ENCODE measurements around the gene TMEM31. TPM values are rescaled to one million over a fixed set of nuclear protein-coding genes. Genes with fewer than 3 reads are reported as not detected.
A peak's percentile ranks its signal among the peaks of the same experiment; 100 is the strongest.

TMEM31 gene
- total RNA-seq, 1 experiment from 2014 or later = 0.40 TPM

DNA sequence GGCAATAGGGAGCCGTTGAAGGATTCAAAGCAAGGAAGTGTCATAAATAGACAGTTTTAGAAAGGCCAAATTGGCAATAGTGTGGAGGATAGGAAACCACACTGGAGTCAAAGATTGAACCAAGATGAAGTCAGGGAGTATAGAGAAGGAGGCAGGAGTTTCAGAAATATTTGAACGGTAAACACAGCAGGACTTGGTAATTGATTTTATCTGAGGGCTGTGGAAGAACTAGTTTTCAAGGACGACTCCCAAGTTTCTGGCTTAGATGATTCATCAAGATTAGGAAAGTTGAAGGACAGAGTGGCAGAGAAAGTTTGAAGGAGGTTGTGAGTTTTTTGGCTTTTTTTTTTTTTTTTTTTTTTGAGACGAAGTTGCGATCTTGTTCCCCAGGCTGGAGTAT is 11.5 kb upstream of the TMEM31 start:
- H3K4me1 ChIP-seq (ENCODE audit: insufficient read depth, low read length) = peaks cover 8% of the 10 kb centered on the region
- 0 out of 2 replicates have a peak overlapping the region, but pooled peaks have one; percentile 40 for H2AFZ ChIP-seq (ENCODE audit: low read length)
- H3K9me2 ChIP-seq (replicated peaks; ENCODE audit: low read length) = no peaks in the 10 kb centered on the region
- TF ChIP-seq EZH2phosphoT487 (IDR thresholded peaks at IDR 0.05; ENCODE audit: borderline replicate concordance, low read length) = no peak
- TF ChIP-seq, protein P1, sequence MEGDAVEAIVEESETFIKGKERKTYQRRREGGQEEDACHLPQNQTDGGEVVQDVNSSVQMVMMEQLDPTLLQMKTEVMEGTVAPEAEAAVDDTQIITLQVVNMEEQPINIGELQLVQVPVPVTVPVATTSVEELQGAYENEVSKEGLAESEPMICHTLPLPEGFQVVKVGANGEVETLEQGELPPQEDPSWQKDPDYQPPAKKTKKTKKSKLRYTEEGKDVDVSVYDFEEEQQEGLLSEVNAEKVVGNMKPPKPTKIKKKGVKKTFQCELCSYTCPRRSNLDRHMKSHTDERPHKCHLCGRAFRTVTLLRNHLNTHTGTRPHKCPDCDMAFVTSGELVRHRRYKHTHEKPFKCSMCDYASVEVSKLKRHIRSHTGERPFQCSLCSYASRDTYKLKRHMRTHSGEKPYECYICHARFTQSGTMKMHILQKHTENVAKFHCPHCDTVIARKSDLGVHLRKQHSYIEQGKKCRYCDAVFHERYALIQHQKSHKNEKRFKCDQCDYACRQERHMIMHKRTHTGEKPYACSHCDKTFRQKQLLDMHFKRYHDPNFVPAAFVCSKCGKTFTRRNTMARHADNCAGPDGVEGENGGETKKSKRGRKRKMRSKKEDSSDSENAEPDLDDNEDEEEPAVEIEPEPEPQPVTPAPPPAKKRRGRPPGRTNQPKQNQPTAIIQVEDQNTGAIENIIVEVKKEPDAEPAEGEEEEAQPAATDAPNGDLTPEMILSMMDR (conservative IDR thresholded peaks at IDR 0.05; ENCODE audit: low read depth, low read length) = no peak
- TF ChIP-seq EZH2 (IDR thresholded peaks at IDR 0.05; ENCODE audit: low read length, unreplicated experiment) = no peak
- H3K9me3 ChIP-seq (ENCODE audit: low read length) = no peaks in the 10 kb centered on the region
- no peak overlapping the region for H3K9ac ChIP-seq (ENCODE audit: low read length)
- H3K79me2 ChIP-seq (ENCODE audit: low read length) = no peaks in the 10 kb centered on the region
- CTCF ChIA-PET = no interaction called here
- intact Hi-C loops (cut with micrococcal nuclease) = no loop called here
- POLR2A ChIA-PET (ENCODE audit: unreplicated experiment) = no interaction called here
- no peaks in the 10 kb centered on the region for H3K27me3 ChIP-seq (ENCODE audit: low read length)
- H3K4me2 ChIP-seq (ENCODE audit: low read length) = peak overlapping the region; percentile 22; the same call in 1 of the 2 replicates
- peak; percentile 48 for DNase-seq
- no peaks in the 10 kb centered on the region for H3F3A ChIP-seq (ENCODE audit: low read length, unreplicated experiment)
- no TSS peak for BruUV-seq (replicated peaks)
- no peaks in the 10 kb centered on the region for H4K20me1 ChIP-seq (ENCODE audit: low read length)
- ATAC-seq = peak; percentile 18; the same call in 1 of the 2 replicates
- H3K27ac ChIP-seq (ENCODE audit: low read length) = no peak overlapping the region
- H3K36me3 ChIP-seq (ENCODE audit: low read depth, low read length) = no peaks in the 10 kb centered on the region
- no peak overlapping the region for H3K4me3 ChIP-seq (ENCODE audit: low read length)

DNA sequence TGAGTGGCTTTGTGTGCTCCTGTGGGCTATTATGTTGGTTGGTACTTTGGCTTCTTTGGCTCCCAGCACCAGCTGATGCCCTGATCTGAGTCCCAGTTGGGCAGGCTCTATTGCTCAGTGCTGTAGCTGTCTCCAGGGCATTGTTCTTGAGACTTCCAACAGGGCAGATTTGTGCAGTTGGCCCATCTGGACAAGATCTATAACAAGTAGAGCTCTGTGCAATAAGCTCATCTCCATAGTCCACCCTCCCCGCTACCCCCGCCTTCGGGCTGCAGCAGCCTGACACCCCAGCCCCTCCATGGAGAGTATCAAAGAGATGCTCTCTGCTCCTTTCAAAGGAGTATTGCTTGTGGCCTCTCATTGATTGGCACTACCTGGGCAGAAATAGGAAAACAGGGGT is 5.8 kb upstream of the TMEM31 start:
- TF ChIP-seq EZH2phosphoT487 (IDR thresholded peaks at IDR 0.05; ENCODE audit: borderline replicate concordance, low read length) (no peak), EZH2 (IDR thresholded peaks at IDR 0.05; ENCODE audit: low read length, unreplicated experiment) (no peak)
- TF ChIP-seq, protein P1 (conservative IDR thresholded peaks at IDR 0.05; ENCODE audit: low read depth, low read length) = no peak
- Histone ChIP-seq H3K9me2 (replicated peaks; ENCODE audit: low read length) (no peaks in the 10 kb centered on the region), H3K9me3 (ENCODE audit: low read length) (no peaks in the 10 kb centered on the region), H3F3A (ENCODE audit: low read length, unreplicated experiment) (no peaks in the 10 kb centered on the region), H3K36me3 (ENCODE audit: low read depth, low read length) (no peaks in the 10 kb centered on the region), H3K4me2 (ENCODE audit: low read length) (no peak overlapping the region), H3K9ac (ENCODE audit: low read length) (no peak overlapping the region), H3K27me3 (ENCODE audit: low read length) (no peaks in the 10 kb centered on the region), H2AFZ (ENCODE audit: low read length) (no peak overlapping the region), H3K79me2 (ENCODE audit: low read length) (no peaks in the 10 kb centered on the region), H3K4me1 (ENCODE audit: insufficient read depth, low read length) (no peaks in the 10 kb centered on the region), H3K27ac (ENCODE audit: low read length) (no peak overlapping the region), H3K4me3 (ENCODE audit: low read length) (no peak overlapping the region), H4K20me1 (ENCODE audit: low read length) (no peaks in the 10 kb centered on the region)
- no peak for ATAC-seq
- ChIA-PET CTCF (no interaction called here), POLR2A (ENCODE audit: unreplicated experiment) (no interaction called here)
- intact Hi-C loops (cut with micrococcal nuclease) = no loop called here
- no TSS peak for BruUV-seq (replicated peaks)
- no peak for DNase-seq

DNA sequence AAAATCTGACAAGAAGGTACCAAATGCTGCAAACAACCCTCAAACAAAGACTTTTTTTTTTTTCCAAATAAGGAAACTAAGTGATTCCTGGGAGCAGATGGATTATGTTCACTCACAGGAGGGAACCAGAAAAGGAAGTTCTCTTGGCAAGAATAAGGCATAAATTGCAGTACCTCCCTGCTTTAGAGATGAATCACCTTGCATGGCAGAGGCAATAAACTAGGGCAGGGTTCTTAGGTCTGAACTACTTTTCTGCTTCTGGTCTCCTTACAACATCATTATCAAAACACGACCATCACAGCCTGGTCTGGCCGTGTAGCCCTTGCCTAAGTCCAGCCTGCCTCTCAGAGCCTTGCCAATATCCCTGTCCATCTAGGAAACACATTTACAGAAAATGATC is 6.3 kb downstream of the TMEM31 start:
- intact Hi-C loops (cut with micrococcal nuclease) = no loop called here
- Histone ChIP-seq H3K36me3 (ENCODE audit: low read depth, low read length) (no peaks in the 10 kb centered on the region), H3K4me3 (ENCODE audit: low read length) (no peak overlapping the region), H3K9me2 (replicated peaks; ENCODE audit: low read length) (no peaks in the 10 kb centered on the region), H3K4me2 (ENCODE audit: low read length) (peak overlapping the region; percentile 51), H2AFZ (ENCODE audit: low read length) (no peak overlapping the region), H3K27me3 (ENCODE audit: low read length) (no peaks in the 10 kb centered on the region), H3K9ac (ENCODE audit: low read length) (no peak overlapping the region), H3K4me1 (ENCODE audit: insufficient read depth, low read length) (peaks cover 15% of the 10 kb centered on the region), H4K20me1 (ENCODE audit: low read length) (no peaks in the 10 kb centered on the region), H3K79me2 (ENCODE audit: low read length) (no peaks in the 10 kb centered on the region), H3F3A (ENCODE audit: low read length, unreplicated experiment) (no peaks in the 10 kb centered on the region), H3K27ac (ENCODE audit: low read length) (peak overlapping the region; percentile 23; the same call in 1 of the 2 replicates), H3K9me3 (ENCODE audit: low read length) (no peaks in the 10 kb centered on the region)
- ChIA-PET POLR2A (ENCODE audit: unreplicated experiment) (no interaction called here), CTCF (no interaction called here)
- no peak for TF ChIP-seq EZH2 (IDR thresholded peaks at IDR 0.05; ENCODE audit: low read length, unreplicated experiment)
- ATAC-seq = peak; percentile 97
- peak; percentile 84 for DNase-seq
- no TSS peak for BruUV-seq (replicated peaks)

Measured in PC-3 (cell line).